ENCODE data around the gene SFRP5.

Gene SFRP5

GRCh38 chr10:97717627-97718026 is 54.2 kb downstream of the SFRP5 start:
- TF ChIP-seq CTCF (IDR thresholded peaks at IDR 0.05; ENCODE audit: low read depth, low read length) = no peak
- DNase-seq (ENCODE audit: low read depth, low spot score) = no peak
- in situ Hi-C loops (cut with HindIII; ENCODE audit: low sequenced_read_pairs) = no loop called here
- no peak overlapping the region for H3K4me3 ChIP-seq (ENCODE audit: low read depth, low read length)
